HG03025 (cell line): Measurements from ENCODE around the gene FARP1.

Experiments
- ATAC-seq: cut with Tn5 transposase; IDR thresholded peaks from one replicate; pipeline ENCODE4 v1.9.1; 2021; ENCODE audit warnings: mild to moderate bottlenecking, moderate library complexity; ENCODE audit not compliant: unreplicated experiment, low FRiP score

The FARP1 gene

DNA sequence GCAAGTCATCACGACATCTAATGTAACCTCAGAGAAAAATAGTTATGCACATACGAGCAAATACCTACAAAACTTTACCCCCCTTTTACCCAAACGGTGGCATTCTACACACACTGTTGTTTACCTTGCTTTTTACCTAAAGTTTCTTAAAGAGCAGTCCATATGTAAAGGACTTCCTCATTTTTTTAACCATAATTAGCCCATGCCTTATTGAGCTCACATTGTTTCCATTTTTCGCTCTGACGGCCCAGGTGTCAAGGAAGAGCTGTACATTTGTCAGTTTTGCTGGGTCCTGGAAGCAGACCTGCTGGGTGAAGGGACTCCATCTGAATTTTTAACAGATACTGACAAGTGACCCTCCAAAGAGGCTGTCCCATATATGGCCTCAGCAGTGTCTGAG lies 344.6 kb downstream of the FARP1 start:
- ATAC-seq, result no peak

GRCh38 chr13:98488736-98489135 lies 345.8 kb downstream of the FARP1 start:
- peak; percentile 78 for ATAC-seq

- no peak for ATAC-seq
Observed at GRCh38 chr13:98489446-98490194, 346.7 kb downstream of the FARP1 start.

DNA sequence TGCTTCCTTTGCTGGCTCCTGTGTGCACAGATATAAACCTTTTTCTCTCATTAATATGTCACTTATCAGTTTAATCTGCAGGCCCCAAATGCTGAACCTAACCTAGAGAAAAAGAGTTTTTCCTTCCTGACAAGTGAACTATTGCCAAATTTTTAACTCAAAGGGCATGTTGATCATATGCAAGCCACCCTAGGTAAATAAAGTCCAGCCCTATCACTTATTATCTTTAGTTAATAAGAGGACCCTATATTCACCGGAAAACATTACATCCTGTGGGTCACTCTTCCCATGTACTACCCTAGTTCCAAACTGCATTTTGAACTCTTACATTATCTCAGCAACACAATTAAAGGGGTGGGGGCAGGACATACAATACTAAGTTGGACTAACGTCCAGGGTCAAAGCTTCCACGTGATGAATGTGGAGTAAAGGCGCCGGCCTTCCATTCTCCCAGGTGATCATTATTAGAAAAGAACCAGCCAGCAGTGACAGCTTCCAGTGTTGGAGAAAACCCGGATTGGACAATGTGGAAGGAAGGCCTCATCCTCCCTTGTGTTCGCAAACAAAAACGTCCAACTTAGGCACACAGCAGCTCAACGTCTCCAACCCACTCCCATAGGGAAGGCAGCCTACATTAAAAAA lies 347.4 kb downstream of the FARP1 start:
- no peak for ATAC-seq

DNA sequence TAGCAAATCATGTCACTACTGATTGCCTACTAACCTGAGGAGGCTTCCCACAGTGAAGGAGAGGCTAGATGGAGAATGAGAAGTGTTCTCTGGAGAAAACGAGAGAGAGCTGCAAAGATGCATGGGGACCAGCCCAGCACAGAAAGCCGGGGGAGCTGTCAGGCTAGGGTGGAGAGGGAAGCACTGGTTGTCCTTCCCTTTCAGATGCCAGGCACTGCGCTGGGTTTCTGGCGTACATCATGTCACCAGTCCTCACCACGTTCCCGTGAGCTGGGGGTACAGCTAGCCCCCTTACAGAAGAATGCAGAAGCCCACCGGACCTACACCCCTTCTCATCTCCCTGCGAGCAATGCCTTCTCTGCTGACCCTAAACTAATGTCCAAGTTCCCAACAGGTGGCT lies 348.0 kb downstream of the FARP1 start:
- no peak for ATAC-seq

DNA sequence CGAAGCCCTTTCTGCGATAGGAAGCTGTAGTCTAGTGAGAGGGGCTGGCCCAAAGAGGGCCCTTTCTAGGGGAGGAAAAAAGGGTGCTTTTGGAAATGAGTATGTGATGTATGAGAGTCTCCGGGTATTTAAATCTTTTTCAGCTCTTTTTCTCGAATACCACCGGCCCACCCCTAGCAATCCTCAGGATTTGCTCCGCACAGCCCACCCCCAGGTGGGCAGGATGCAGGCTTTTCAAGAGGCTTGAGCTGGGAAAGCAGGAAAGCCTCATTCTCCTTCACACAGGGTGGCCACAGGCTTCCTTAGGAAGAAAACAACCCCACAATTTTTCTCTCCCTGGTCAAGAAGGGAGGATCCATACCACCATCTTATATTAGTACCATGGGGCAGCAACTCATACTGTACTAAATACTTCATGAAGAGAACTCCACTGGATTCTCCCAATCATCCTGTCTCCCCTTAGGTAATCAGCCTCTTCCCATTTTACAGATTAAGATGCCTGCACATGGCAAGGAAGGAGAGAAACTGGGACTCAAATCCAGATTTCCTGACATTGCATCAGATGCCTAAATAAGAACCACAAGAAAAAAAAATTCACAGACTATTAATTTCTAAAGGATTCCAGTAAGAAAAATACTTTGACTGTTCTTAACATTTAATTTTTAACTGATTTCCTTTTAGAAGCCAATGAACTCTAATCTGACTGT lies 349.6 kb downstream of the FARP1 start:
- ATAC-seq, result no peak

- no peak for ATAC-seq
Observed at GRCh38 chr13:98493042-98493712, 350.3 kb downstream of the FARP1 start.

GRCh38 chr13:98494769-98495168 lies 351.9 kb downstream of the FARP1 start:
- ATAC-seq, result no peak

GRCh38 chr13:98495627-98496478 lies 353.0 kb downstream of the FARP1 start:
- ATAC-seq, result no peak

DNA sequence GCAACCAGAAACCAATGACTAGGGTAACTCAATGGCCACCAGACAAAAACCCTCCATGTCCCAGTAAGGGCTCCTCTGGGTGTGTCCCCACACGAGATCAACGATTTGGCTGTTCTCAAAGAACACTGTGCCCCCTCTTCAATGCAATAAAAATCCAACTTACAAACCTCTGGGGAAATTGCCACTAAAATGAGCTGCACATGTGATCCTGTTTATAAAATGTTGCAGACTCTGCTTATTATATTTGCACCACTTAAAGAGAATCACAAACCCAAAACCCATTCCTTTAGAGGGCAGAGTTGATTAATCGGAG lies 353.5 kb downstream of the FARP1 start:
- no peak for ATAC-seq

DNA sequence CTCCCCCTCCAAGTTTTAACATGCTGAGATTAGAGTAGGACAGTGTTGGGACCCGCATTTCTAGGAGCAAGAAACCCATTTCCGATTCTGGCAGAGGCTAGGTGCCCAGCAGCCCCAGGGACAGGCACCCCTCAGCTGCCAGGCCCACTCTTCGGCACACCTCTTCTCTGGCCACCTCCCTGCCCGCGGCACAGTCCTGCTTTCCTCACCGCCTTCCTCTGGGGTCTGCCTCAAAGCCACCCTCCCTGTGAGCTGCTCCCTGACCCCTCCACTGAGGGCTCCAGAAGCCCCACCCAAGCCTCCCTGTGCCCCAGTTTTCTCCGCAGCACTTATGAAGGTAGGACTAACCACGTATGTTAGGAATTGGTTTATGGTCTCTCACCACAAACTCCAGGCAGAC lies 354.1 kb downstream of the FARP1 start:
- no peak for ATAC-seq

- peak; percentile 76 for ATAC-seq
Observed at GRCh38 chr13:98500963-98501421, 358.1 kb downstream of the FARP1 start.

- no peak for ATAC-seq
Observed at GRCh38 chr13:98503175-98504028, 360.5 kb downstream of the FARP1 start.

GRCh38 chr13:98504029-98504351 lies 361.1 kb downstream of the FARP1 start:
- no peak for ATAC-seq

- ATAC-seq, result peak; percentile 37
Observed at GRCh38 chr13:98504371-98504963, 361.6 kb downstream of the FARP1 start.
